GM19372 (cell line): ENCODE data around the gene FAHD1.

Experiments used
- ATAC-seq: cut with Tn5 transposase; IDR thresholded peaks from one replicate; pipeline ENCODE4 v1.9.1; 2021; ENCODE audit warnings: mild to moderate bottlenecking, low read depth, moderate library complexity; ENCODE audit not compliant: unreplicated experiment

FAHD1 gene

DNA sequence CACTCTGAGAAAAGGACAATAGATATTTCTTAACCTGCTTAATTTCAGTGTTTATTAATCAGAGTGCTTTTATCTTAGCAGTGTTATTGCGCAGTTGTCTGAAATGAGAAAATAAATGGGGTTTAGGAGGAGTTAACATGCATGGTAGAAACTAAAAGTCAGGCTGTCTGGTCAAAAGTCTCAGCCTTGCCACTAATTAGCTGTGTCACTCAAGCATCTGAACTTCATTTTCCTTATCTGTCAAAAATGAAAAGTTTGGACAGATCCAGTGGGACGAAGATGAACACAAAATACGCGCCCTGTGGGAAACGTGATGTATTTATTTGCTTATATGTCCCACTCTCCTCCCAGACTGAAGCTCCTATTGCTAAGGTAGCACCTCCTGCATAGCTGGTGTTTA is 51.2 kb downstream of the FAHD1 start:
- ATAC-seq: no peak
